GM19328 (cell line): Measurements from ENCODE around the gene NCAPH2.

ENCODE experiments used
- ATAC-seq: cut with Tn5 transposase; IDR thresholded peaks from one replicate; pipeline ENCODE4 v1.9.1; 2021; ENCODE audit warnings: mild to moderate bottlenecking, moderate library complexity; ENCODE audit not compliant: unreplicated experiment

The NCAPH2 gene

GRCh38 chr22:50569896-50570535 lies 62.0 kb downstream of the NCAPH2 start:
- no peak for ATAC-seq

GRCh38 chr22:50570861-50571260 lies 62.8 kb downstream of the NCAPH2 start:
- no peak for ATAC-seq

GRCh38 chr22:50571264-50572175 lies 63.5 kb downstream of the NCAPH2 start:
- ATAC-seq, result no peak

GRCh38 chr22:50572965-50573364 lies 64.9 kb downstream of the NCAPH2 start:
- no peak for ATAC-seq

GRCh38 chr22:50573491-50574382 lies 65.7 kb downstream of the NCAPH2 start:
- ATAC-seq, result no peak

GRCh38 chr22:50574383-50574755 lies 66.3 kb downstream of the NCAPH2 start:
- ATAC-seq, result no peak
